Measurements from ENCODE around the gene ARMH2. TPM values are rescaled to one million over a fixed set of nuclear protein-coding genes. Genes with fewer than 3 reads are reported as not detected.

The ARMH2 gene
- total RNA-seq: not detected in 2 replicates

DNA sequence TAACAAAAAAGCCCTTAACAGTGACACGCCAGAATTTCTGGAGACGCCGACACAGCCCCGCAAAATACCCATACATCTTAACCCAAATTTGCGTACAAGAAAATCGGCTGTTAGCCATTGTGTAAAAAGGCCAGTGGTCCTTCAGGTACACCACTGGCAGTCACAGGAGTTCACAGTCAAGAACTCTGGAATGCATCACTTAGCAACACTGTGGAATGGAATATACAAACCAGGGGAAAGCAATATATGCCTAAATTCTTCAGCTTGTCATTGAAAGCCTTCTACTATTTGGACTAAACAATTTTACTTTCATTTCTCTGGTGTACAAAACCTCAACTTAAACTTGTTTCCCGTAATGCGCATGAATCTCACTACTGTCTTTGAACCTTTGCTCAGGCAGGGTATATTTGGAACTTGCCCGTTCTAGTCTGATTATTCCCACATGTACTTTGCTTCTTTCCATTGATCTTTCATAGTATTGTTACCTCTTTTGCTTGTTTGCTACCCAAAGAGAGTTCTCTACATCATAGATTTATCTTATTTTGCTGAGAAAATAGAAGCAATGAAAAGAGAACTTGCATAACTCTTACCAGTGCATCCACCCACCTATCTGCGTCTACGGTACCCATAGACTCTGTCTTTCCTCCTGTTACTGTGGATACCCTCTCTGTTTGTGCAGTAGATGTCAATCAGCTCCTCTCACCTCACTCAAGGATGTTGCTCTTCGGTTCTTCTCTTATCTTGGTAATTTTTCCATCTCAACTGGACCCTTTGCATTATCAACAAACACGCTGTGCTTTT, at the start of gene ARMH2:
ARMH2 (minus strand) TSS at position 178 of the 801 bp plus-strand sequence; CDS start at position 118, 60 bp downstream.

DNA sequence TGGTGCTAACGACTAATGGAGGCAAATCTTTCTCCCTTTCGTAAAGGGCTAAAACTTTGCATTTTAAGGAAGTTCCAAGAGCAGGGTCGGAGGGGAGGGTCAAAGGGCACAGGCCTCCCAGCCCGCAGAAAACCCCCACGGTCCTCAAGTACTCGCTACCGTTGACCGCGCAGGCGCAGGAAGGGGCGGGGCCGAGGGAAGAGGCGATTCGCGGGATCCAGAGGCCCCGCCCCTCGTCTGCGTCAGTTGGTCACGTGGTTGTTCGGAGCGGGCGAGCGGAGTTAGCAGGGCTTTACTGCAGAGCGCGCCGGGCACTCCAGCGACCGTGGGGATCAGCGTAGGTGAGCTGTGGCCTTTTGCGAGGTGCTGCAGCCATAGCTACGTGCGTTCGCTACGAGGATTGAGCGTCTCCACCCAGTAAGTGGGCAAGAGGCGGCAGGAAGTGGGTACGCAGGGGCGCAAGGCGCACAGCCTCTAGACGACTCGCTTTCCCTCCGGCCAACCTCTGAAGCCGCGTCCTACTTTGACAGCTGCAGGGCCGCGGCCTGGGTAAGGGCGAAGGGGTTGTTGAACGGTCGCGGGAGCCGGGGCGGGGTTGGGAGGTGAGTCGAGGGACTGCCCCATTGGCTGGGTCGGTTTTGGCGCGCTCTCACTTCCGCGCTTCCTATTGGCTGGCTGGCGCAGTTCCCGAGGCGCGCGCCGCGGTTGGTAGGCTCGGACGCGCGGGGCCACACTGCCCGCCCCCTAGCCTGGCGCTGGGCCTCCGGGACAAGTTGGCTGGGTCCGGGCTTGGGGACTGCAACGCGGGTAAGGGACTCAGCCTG, 23.8 kb downstream of the ARMH2 start, which contains the start of gene GMNN:
GMNN (plus strand) TSS at position 242 of the 824 bp plus-strand sequence. CDS start 2,310 bp downstream, outside the sequence.

Other genes with a start within 250 kb of the ARMH2 start
- gene KIAA0319, start 152.7 kb downstream of the ARMH2 start, total RNA-seq: not detected in 2 replicates
- 12.0 and 13.9 TPM in 2 replicates for gene TDP2, start 132.0 kb downstream of the ARMH2 start, total RNA-seq
- 6.6 and 7.4 TPM in 2 replicates for gene ACOT13, start 131.8 kb downstream of the ARMH2 start, total RNA-seq
- 76.6 and 79.4 TPM in 2 replicates for gene C6orf62, start 79.8 kb downstream of the ARMH2 start, total RNA-seq
- gene GMNN, start 24.0 kb downstream of the ARMH2 start, total RNA-seq: 9.2 and 15.8 TPM in 2 replicates
- gene RIPOR2, start 137.0 kb upstream of the ARMH2 start, total RNA-seq: 4.0 and 35.2 TPM in 2 replicates